ENCODE measurements around the gene PTGES3.
"Not testable (repeated sequence)": the region's sequence is repeated elsewhere in the genome, so short reads cannot be mapped to it uniquely, and the experiment has no call there.

Gene PTGES3, protein sequence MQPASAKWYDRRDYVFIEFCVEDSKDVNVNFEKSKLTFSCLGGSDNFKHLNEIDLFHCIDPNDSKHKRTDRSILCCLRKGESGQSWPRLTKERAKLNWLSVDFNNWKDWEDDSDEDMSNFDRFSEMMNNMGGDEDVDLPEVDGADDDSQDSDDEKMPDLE

DNA sequence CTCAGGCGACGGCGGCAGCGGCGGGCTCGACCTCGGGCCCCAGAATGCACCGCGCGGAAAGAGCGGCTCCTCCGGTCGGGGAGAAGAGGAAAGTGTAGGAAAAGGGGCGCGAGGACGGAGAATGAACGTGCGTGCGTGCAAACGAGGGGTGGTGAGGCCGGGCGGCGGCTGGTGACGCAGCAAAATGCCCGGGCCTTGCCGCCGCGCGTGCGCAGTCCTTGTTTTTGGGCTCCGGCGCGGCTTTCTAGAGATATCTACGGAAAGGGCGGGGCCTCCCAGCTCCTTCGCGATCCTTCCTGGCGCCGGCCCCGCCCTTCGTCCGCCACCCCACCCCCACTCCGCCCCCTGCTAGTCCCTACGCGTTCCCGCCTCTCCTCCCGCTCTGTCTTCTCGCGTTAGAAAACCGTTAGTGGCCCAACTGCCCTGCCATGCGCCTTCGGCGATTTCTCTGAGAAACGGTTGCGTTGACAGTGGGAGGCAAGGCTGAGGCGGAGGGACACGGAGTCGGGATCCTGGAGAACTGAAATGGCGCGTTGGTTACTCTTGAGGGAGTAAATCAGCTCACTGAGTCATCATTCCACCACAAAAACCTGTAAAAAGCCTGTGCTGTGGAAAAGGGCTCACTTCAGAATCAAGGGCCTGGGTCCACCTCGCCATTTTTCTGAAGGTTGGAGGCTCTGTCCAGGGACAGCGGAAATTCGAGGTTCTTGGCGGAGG lies at the start of gene PTGES3:
Gene PTGES3 (minus strand): TSS at position 156 of the 717 bp plus-strand sequence. CDS start 285 bp downstream, outside the sequence.
- DNase-seq, result peak; percentile 99

DNA sequence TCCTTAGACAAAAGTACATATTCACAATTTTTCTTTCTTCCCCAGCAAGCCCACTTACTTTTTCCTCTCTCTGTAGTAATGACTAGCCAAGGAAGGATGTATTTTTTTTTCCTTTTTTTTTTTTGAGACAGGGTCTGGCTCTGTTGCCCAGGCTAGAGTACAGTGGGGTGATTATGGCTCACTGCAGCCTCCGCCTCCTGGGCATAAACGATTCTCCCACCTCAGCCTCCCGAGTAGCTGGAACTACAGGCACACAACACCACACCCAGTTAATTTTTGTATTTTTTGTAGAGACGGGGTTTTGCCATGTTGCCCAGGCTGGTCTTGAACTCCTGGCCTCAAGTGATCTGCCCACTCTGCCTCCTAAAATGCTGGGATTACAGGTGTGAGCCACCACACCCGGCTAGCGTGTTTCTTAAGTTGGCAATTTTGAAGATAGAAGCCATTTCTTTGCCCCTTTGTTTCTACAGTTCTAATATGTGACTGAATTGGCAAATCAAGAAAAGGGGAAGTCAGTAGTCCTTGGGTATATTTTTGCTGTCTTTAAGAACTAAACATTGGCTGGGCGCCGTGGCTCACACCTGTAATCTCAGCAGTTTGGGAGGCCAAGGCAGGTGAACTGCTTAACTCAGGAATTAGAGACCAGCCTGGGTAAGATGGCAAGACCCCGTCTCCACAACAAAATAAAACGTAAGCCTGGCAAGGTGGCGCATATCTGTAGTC lies 40.2 kb upstream of the PTGES3 start:
- DNase-seq, result no peak

DNA sequence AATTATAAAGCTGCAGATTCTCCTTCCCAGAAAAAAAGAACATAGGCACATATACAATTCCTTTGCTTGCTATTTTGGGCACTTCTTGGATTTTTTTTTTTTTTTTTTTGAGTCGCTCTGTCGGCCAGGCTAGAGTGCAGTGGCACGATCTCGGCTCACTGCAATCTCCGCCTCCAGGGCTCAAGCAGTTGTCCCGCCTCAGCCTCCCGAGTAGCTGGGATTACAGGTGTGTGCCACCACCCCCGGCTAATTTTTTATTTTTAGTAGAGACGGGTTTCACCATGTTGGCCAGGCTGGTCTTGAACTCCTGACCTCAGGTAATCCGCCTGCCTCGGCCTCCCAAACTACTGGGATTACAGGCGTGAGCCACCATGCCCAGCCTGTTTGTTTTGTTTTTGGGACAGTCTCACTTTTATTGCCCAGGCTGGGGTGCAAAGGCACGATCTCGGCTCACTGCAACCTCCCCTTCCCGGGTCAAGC lies 38.2 kb upstream of the PTGES3 start:
- DNase-seq, result not testable (repeated sequence)

DNA sequence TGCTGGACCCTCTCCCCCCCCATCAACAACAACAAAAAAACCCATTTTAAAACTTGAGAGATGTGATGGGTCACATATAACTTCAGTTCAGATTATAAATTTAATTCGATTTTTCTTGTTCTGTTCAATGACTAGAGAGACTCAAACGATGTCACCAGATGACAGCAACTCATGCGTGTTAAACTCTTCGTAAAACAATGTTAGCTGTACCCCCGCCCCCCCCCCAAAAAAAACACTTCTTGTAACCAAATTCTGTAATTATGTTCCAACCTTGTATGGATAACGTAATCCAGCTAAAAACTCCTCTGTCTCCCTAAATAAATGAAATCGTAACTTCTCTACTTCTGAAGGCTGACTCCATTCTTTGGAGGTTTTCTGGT lies 37.6 kb upstream of the PTGES3 start:
- DNase-seq, result peak; percentile 22

DNA sequence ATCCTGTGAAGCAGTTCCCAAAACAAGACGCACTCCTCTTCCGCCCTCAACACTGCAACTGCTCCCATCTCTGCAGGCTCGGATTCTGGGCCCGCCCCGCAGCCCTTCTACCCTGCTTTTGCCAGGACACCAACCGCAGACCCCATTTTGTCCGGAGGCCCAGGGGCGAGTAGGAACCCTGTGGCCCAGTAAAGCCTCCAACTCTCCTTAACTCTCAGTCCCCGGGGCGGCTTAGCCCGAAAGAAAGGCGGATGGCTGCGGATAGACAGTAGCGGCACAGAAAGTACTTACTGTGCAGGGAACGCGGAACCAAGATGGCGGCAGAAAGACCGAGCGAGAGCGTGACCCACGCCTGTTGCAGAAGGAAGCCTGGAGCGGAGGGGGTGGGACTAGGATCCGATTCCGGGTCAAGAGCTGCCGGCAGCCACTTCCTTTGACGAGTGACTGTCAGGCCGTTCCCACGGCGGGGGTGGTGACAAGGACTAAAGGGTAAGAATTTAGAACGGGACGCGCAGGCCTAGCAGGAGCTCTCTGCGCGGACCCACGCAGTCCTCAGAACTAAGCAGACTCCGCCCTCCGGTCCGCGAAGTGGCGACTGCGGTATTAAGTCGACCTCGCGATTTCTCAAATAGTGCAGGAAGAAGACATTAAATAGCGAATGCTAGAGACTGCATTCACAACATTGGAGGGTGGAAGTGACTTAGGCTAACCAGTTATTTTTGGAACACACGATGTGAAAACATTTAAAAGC lies 37.1 kb upstream of the PTGES3 start, which contains the start of gene NACA:
Gene NACA (minus strand): TSS at position 328 of the 751 bp plus-strand sequence. CDS start 778 bp downstream, outside the sequence.
- peak; percentile 99 for DNase-seq

DNA sequence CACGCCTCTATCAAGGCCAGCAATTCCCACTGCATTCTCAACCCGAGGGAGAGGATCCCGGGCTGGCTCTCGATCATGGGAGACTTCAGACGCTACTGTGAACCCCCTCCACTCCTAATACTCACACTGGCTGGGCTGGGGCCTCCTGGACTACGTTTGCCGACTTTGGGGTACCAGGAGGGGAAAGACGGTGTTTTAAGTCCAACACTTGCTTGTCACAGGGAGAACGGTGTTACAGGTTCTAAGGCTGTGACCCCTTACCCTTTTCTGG lies 36.6 kb upstream of the PTGES3 start:
- peak; percentile 40 for DNase-seq

DNA sequence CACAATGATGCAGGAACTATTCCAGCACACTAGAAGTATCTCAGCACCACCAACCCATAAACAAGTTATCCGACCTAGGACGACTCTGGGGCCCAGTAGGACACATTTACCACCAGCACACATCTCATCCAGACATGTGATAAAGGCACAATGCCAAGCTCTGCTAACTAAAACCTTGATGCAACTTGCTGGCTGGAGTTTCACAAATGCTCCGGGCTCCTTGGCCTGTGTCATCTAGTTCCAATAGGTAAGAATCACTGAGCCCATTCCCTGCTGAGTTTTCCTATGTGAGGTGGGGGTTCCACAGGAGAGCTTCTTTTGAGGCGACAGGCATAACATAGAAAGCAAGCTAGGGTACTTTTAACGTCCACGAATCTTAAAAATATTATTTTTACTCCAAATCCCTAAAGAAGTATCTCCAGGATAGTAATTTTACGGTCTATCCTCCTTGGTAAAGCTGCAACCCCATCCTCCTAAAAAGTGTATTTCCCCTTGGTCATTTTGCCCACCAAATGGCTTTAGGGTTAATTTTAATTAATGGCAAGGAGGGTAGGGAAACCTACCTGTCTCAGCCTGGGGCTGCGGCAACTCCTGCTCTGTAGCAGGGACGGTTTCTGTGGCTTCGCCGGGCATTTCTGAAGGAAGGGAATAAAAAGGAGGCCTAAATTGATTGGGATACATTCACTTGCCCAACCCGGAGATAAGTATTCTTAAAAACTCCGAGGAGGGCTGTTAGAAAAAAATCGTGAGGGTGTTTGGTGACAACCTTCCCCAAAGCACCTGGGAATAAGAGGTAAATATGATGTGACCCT lies 36.0 kb upstream of the PTGES3 start:
- DNase-seq, result peak; percentile 88

DNA sequence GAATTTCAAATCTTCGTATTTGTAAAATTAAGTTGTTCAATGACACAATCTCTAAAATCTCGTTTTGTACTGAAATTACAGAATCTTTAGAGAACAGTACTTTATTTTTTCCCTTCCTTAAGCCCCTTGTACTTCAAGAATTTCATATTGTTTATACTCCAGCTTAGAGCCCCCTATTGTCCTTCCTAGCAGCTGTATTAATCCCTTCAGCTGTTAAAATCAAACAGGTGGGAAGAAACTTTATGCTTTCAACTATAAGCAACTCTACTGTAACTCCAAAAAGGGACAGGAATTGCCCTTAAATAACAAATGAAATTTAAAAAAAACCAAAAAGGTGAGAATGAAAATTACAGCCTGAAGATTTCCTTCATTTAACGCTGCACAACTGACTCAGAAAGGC lies 35.3 kb upstream of the PTGES3 start:
- no peak for DNase-seq

DNA sequence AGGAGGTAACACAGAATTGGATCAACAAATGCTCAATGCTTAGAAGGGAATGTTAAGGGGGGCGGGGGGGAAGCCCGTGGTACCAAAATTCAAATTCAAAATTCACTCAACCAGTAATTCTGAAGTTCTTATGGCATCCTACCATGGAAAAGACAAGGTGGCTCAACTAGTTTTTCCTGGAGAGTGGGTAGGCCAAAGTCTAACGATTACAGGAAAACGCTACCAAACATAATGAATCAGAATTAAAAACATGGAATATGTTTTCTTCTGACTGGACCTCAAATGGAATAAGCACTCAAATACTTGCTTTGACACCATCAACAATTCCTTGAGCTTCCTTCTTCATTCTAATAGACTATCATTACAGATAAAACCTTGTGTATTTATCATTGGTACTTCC lies 34.7 kb upstream of the PTGES3 start:
- no peak for DNase-seq

DNA sequence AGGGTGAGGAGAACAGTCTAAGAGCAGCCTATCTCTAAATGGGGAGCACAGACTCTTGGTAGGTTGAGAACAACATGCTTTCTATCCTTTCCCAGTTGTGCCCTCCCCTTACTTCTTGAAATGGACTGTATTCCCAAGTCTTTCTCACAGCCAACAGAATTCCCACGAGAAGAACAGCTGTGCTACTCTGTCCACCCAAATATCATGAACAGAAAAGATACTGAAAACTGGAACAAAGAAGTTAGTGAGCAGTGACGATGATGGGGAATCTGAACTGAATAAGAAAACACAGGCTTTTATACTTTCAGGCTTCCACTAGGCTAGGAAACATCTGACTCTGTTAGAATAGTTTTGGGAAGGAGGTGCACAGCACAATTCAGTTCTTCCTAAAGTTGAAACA lies 33.6 kb upstream of the PTGES3 start:
- DNase-seq, result no peak

DNA sequence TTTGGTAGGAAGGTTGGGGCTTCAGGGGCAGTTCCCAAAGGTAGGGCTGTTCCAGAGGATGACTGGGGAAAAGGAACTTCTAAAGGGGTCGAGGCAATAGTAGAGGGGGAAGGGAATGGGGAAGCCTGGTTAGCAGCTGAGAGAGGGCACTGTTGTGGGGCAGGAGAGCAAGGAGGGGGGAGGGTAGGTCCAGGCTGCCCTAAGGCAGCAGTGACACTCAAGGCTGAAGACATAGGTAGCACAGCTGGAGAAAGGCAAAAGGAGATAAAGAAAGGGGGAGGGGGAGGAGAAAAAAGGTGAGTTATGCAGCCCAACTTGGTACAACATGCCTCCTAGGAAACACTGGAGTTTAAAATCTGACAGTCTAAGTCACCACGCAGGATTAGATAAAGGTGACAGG lies 33.1 kb upstream of the PTGES3 start:
- DNase-seq, result peak; percentile 54

DNA sequence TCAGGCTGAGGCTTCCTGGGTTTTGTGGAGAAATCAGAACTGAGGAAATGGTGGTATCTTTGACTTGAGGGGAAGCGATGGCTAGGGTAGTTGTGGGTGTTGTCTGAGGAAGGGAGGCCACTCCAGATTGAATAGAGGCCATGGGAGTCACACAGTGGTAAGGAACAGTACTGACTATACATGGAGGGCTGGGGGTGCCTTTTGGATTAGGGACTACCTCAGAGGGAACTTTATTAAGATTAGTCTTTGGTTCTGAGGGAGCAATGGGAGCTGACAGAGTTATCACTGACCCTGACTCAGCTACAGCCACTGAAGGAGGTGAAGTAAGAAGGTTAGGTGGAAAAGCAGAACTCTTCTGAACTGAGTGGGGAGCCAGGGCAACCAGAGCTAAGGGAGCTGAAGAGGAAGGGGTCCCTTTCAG lies 32.7 kb upstream of the PTGES3 start:
- peak; percentile 43 for DNase-seq

DNA sequence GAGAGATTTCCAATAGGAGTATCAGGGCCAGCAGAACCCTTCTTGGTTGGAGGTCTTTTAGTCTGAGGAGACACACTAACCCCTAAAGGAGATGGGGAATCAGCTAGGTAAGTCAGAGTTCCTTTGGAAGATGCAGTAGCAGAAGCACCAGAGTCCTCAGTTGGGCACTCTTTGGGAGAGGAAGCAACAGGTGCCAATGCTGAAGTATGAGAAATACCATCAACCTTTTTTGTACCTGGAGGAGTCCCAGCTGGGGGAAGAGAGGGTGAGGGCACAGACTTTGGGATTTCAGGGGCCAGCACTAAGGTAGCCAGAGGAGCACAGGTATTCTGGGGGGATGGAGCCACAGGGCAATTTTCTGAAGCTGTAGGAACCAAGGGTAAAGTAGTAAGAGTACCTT lies 31.0 kb upstream of the PTGES3 start:
- DNase-seq, result no peak

DNA sequence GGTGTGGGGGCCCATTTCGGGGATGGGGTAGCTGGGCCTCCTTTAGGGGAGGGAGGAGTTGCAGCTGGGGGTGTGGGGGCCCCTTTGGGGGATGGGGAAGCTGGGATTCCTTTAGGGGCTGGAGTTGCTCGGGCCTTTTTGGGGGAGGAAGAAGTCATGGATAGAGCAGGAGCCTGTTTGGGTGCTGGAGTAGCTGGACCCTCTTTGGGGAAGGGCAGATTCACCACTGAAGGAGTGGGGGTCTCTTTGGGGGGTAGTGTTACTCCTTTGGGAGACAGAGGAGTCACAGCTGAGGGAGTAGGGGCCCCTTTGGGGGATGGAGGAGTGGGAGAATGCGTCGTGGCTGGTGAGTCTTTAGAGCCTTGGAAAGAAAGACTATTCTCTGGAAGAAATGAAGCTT lies 30.6 kb upstream of the PTGES3 start:
- no peak for DNase-seq

DNA sequence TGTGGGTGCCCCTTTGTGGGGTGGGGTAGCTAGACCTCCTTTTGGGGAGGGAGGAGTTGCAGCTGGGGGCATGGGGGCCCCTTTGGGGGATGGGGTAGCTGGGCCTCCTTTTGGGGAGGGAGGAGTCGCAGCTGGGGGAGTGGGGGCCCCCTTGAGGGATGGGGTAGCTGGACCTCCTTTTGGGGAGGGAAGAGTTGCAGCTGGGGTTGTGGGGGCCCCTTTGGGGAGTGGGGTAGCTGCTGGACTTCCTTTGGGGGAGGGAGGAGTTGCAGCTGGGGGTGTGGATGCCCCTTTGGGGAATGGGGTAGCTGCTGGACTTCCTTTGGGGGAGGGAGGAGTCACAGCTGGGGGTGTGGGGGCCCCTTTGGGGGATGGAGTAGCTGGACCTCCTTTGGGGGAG lies 30.1 kb upstream of the PTGES3 start:
- no peak for DNase-seq

DNA sequence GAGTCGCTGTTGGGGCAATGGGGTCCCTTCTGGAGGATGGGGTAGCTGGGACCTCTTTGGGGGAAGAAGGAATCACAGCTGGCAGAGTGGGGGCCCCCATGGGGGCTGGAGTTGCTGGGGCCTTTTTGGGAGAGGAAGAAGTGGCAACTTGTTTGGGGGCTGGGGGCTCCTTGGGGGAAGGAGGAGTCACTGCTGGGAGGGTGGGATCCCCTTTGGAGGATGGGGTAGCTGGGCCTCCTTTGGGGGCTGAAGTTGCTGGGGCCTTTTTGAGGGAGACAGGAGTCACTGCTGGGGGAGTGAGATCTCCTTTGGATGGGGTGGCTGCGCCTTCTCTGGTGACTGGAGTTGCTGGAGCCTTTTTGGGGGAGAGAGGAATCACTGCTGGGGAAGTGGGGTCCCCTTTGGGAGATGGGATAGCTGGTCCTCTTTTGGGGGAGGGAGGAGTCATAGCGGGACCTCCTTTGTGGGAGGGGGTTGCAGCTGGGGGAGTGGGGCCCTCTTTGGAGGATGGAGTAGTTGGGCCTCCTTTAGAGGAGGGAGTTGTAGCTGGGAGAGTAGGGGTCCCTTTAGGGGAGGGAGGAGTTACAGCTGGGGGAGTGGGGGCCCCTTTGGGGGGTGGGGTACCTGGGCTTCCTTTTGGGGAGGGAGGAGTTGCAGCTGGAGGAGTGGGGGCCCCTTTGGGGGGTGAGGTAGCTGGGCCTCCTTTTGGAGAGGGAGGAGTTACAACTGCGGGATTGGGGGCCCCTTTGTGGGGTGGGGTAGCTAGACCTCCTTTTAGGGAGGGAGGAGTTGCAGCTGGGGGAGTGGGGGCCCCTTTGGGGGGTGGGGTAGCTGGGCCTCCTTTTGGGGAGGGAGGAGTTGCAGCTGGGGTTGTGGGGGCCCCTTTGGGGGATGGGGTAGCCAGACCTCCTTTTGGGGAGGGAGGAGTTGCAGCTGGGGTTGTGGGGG lies 29.1 kb upstream of the PTGES3 start:
- DNase-seq, result no peak

DNA sequence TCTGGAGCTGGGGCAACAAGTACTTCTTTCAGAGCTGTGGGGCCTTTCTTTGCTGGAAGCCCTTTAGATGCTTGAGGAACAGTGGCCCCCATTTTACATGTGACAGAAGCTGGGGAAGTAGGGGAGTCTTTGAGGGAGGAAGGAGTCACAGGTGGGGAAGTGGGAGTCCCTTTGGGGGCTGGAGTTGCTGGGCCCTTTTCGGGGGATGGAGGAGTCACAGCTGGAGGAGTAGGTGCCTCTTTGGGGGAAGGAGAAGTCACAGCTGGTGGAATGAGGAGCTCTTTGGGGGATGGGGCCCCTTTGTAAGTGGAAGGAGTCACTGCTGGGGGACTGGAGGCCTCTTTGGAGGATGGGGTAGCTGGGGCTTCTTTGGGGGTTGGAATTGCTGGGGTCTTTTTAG lies 28.4 kb upstream of the PTGES3 start:
- no peak for DNase-seq

DNA sequence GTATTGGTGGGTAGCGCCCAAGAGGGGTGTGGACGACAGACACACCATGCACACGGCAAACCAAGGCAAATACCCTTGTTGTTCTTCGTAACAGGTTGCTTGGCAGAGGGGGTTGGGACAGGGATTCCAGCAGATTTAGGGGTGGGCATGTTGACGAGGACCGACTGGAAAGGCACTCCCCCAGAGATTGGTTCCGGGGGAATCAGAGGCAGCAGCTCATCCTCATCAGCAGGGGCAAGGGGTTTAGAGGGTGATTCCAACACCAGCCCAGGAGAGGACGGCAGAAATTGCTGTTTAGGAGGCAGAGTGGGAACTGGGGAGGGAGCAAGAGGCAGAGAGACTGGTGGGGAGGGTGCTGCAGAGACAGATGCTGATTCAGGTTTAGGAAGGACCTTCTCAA lies 27.7 kb upstream of the PTGES3 start:
- no peak for DNase-seq

DNA sequence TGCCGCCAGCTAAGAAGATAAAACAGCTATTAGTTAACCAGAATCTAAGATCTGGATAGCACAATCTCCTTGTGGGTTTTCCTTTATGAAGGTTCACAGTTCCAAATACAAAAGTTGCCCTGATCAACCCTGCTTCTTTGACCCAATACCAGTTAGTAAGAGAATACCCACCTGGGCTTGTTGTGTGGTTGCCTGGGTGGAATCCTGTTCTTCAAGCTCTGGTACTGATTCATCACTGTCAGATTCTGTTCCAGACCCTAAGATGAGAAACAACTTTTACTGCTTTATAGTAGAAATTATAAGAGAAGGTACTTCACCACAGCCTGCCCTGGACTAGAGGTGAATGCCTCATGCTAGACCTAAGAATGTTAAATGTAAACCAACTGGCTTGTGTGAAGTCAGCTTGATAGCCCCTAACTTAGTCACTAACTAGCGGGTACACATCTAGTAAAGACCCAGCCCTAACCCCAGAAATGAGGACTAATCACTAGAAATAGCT lies 26.4 kb upstream of the PTGES3 start:
- no peak for DNase-seq

DNA sequence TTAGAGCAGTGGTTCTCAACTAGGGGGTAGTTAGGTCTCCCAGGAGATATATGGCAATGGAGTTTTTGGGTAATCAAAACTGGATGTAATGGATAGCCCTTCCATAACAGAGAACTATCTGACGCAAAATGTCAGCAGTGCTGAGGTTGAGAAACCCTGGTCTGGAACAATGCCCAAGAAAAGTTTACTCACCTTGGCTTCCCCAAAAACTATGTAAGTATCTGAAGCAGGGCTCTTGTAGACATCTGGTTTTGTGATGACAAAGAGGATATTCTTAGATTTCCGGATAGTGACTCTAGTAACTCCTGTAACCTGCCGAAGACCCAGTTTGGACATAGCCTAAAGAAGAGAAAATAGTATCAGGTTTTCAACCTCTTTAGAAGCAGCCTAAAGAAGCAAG lies 25.3 kb upstream of the PTGES3 start:
- no peak for DNase-seq

DNA sequence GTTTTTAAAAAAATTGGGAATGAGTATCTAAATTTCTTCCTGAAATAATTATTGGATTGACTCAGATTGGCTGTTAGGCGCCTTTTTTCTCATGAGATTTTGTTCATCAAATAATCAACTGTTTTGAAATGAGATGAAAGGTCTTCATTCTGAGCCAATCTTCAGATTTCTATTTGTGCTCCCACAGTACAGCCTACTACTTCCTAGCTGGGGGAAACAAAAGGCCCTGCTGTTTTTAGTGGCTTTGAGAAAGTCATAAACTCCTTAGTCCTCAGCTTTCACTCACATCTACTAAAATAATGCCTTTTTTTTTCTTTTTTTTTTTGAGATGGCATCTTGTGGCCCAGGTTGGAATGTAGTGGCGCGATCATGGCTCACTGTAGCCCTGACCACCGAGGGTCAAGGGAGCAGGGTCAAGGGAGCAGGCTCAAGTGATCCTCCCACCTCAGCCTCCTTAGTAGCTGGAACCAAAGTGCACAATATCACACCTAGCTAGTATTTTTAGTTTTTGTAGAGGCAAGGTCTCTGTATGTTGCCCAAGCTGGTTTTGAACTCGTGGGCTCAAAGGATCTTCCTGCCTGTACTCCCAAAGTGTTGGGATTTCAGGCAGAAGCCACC lies 21.8 kb upstream of the PTGES3 start:
- DNase-seq, result no peak
